Bronchial epithelial cell (primary cell): Measurements from ENCODE around the gene DNM2. TPM values are rescaled to one million over a fixed set of nuclear protein-coding genes. Genes with fewer than 3 reads are reported as not detected.
"Not testable (repeated sequence)": the region's sequence is repeated elsewhere in the genome, so short reads cannot be mapped to it uniquely, and the experiment has no call there.

Source experiments
- DNase-seq: peaks from one replicate; pipeline ENCODE4 v3.0.0-alpha.2; 2010; ENCODE audit warnings: low read depth
- FAIRE-seq: peaks from 2 replicates; lab custom pipeline; 2011; peaks lifted over from hg19 to GRCh38; lab: Jason Lieb, UNC
- H3K27me3 ChIP-seq: 2 replicates; pipeline ENCODE4 v1.5.1; 2011; ENCODE audit warnings: low read length; ENCODE audit not compliant: control insufficient read depth, insufficient read depth
- H3K36me3 ChIP-seq: 2 replicates; pipeline ENCODE4 v1.5.1; 2011; ENCODE audit warnings: low read length; ENCODE audit not compliant: control insufficient read depth, insufficient read depth
- H3K4me3 ChIP-seq: 2 replicates; pipeline ENCODE4 v1.5.1; 2011; ENCODE audit warnings: mild to moderate bottlenecking, low read depth, low read length, control low read depth
- total RNA-seq: library from RNA; depleted of rRNA; stranded (reverse); fragments of >200 nt; gene quantifications from 2 replicates; pipeline ENCODE4 v1.2.1, GENCODE V29; 2014
- TF ChIP-seq, protein P1 (sequence below): IDR thresholded peaks from 2 replicates; pipeline ENCODE4 v1.5.1; 2011; ENCODE audit warnings: mild to moderate bottlenecking, moderate library complexity, low read length, control low read depth, inconsistent platforms; ENCODE audit not compliant: insufficient read depth, severe bottlenecking

The DNM2 gene
- total RNA-seq: 68.4 and 89.7 TPM in 2 replicates

DNA sequence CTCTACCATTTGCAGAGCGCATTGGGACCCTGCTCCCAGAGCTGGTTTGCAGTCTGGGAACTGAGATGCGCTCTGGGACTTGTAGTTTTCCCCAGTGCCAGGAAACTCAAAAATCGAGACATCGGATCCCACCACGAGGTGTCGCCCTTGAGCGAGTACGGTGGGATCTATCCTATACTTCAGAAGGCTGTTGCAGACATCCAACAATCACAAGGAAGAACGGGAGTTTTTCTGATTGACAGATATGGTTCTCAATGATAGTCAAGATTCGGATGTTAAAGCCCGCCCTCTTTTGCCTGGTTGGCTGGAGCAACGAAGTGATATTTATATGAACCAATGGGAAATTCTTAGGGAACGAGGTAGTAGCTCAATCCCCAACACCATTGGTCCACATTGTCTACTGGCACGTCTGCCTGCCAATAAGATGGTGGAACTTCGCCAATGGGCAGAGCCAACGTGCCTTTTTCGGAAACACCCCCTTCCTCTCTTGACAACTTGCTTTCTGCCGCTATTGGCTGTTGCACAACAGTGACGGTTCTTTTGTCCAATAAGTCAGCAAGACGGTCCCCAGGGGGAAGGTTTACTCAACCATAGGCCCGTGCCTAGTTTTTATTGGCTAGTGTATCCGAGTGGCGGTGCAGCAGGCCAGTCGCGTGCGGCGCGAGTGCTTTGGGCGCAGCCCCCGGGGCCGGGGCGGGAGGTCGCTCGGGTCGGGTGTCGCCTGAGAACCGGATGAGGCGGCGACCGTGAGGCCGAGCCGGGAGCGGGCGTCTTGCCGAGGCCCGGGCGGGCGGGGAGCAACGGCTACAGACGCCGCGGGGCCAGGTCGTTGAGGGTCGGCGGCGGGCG lies at the start of gene DNM2:
TSS of gene DNM2 (plus strand) at position 724 of the 849 bp plus-strand sequence. CDS start 164 bp downstream, outside the sequence.
- Histone ChIP-seq H3K27me3 (no peaks in the 10 kb centered on the region), H3K4me3 (peak within 1 kb of the TSS; percentile 94), H3K36me3 (peaks cover 4% of the 10 kb centered on the region)
- TF ChIP-seq, protein P1, sequence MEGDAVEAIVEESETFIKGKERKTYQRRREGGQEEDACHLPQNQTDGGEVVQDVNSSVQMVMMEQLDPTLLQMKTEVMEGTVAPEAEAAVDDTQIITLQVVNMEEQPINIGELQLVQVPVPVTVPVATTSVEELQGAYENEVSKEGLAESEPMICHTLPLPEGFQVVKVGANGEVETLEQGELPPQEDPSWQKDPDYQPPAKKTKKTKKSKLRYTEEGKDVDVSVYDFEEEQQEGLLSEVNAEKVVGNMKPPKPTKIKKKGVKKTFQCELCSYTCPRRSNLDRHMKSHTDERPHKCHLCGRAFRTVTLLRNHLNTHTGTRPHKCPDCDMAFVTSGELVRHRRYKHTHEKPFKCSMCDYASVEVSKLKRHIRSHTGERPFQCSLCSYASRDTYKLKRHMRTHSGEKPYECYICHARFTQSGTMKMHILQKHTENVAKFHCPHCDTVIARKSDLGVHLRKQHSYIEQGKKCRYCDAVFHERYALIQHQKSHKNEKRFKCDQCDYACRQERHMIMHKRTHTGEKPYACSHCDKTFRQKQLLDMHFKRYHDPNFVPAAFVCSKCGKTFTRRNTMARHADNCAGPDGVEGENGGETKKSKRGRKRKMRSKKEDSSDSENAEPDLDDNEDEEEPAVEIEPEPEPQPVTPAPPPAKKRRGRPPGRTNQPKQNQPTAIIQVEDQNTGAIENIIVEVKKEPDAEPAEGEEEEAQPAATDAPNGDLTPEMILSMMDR: peak; percentile 72
- DNase-seq: peak; percentile 100
- FAIRE-seq: peak; percentile 98

DNA sequence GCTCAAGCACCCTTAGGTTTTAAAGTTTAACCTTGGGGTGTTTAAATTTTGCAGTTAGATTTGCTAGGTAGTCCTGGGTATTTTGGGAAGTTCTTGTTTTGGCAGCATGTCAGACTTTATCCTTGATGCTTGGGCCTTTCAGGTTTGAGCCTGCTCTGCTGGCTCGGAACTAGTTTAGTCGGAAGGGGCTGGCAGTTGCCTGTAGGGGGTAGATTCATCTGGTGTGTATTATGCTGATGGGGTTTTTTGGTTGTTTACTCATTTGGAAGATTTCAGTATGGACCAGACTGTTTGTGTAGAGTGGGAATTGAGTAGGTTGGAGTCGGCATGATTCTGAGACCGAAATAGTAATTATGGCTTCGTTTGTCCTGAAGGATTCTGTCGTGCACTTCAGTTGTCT lies 48.6 kb upstream of the DNM2 start:
- DNase-seq: peak; percentile 18
- FAIRE-seq: no peak
- Histone ChIP-seq H3K36me3 (peaks cover 16% of the 10 kb centered on the region), H3K4me3 (no peak overlapping the region), H3K27me3 (no peaks in the 10 kb centered on the region)
- TF ChIP-seq, protein P1: no peak

DNA sequence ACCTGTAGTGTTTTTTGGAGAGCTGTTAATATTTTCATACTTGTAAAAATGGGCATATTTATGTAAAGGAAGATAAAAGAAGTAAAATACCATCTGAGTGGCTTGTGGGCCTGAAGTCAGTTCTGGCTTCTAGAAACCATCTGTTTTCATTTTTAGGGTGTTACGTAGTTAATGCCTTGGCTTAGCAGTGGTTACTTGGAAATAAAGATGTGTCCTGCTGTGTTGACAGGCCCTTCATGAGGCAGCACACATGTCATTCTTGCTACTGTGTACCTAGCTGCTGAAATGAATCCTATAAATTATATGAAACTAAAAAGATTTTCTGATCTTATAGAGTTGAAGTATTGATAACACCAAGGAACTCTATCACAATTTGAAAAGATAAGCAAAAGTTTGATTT lies 47.7 kb upstream of the DNM2 start:
- no peak for FAIRE-seq
- Histone ChIP-seq H3K36me3 (peaks cover 18% of the 10 kb centered on the region), H3K4me3 (no peak overlapping the region), H3K27me3 (no peaks in the 10 kb centered on the region)
- DNase-seq: no peak
- TF ChIP-seq, protein P1: no peak

DNA sequence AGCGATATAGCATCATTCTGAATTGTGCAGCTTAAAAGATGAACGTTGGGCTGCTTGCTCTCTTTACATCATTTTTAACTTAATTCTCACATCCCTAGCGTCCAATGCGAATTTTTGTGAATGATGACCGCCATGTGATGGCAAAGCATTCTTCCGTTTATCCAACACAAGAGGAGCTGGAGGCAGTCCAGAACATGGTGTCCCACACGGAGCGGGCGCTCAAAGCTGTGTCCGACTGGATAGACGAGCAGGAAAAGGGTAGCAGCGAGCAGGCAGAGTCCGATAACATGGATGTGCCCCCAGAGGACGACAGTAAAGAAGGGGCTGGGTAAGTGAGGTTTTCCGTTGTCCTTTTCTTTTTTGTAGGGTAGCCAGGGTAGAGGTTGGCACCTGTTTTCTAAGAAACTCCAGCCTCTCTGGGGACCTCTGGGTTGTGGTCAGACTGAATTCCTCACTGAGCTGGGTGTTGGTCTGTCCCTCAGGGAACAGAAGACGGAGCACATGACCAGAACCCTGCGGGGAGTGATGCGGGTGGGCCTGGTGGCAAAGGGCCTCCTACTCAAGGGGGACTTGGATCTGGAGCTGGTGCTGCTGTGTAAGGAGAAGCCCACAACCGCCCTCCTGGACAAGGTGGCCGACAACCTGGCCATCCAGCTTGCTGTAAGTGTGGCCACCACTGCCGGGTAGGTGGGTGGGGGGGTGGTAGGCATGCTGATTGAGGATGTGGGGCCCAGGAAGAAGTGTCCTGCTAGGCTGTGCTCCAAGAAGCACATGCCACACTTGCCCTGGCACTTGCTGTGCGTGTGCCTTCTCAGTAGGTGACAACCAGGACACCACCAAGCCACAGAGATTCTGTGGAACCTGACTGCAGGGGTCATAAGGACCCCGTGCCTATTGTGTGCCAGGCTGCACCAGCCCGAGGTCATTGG lies 46.7 kb upstream of the DNM2 start:
- Histone ChIP-seq H3K4me3 (no peak overlapping the region), H3K27me3 (no peaks in the 10 kb centered on the region), H3K36me3 (peaks cover 21% of the 10 kb centered on the region)
- DNase-seq (no peak), FAIRE-seq (no peak)
- TF ChIP-seq, protein P1: no peak

DNA sequence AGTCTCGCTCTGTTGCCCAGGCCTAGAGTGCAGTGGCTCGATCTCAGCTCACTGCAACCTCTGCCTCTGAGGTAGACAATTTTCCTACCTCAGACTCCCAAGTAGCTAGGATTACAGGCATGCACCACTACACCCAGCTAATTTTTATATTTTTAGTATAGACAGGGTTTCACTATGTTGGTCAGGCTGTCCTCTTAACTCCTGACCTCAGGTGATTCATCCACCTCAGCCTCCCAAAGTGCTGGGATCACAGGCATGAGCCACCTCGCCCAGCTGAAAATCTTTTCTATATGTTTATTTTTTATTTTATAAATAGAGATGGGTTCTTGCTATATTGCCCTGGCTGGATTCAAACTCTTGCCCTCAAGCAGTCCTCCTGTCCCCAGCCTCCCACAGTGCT lies 46.0 kb upstream of the DNM2 start:
- not testable (repeated sequence) for DNase-seq, H3K4me3 ChIP-seq, H3K27me3 ChIP-seq, FAIRE-seq
- H3K36me3 ChIP-seq: peaks cover 22% of the 10 kb centered on the region

DNA sequence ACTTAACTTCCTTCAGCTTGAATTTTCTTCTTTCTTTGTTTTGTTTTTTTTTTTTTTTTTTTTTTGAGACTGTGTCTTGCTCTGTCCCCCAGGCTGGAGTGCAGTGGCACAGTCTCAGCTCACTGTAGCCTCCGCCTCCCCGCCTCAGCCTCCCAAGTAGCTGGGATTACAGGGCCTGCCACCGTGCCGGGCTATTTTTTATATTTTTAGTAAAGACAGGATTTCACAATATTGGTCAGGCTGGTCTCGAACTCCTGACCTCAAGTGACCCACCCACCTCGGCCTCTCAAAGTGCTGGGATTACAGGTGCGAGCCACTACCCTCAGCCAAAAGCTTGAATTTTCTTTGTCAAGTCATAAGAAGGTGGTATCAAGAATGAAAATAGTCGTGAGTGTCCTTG lies 42.7 kb upstream of the DNM2 start:
- FAIRE-seq, DNase-seq: not testable (repeated sequence)
- peaks cover 44% of the 10 kb centered on the region for H3K36me3 ChIP-seq

More for the DNA sequence above, 42.7 kb upstream of the DNM2 start:
- not testable (repeated sequence) for H3K4me3 ChIP-seq, H3K27me3 ChIP-seq
